Islet of Langerhans (tissue), 1 donor: ENCODE measurements around the gene RIMKLB.
"Not testable (repeated sequence)": the region's sequence is repeated elsewhere in the genome, so short reads cannot be mapped to it uniquely, and the experiment has no call there.

Experiments used
- FAIRE-seq: peaks from one replicate; lab custom pipeline; 2011; peaks lifted over from hg19 to GRCh38; lab: Jason Lieb, UNC

The RIMKLB gene

DNA sequence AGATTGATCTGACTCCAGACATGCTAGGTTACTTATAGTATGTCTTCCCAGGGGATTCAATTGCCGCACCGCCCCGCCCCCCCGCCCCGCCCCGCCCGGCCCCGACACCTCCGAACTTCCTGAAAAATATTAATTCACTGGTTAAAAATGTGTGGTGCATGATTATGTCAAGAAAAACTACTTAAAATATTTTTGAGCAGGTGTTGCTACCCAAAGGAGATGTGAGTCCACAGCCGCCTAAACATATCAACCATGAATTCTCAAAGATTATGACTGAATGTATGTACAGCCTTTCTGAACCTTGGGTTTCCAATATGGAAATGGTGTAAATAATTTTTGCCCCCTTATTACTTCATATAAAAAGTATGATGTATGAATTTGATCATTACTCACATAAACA is 2.7 kb upstream of the RIMKLB start:
- FAIRE-seq, result no peak

DNA sequence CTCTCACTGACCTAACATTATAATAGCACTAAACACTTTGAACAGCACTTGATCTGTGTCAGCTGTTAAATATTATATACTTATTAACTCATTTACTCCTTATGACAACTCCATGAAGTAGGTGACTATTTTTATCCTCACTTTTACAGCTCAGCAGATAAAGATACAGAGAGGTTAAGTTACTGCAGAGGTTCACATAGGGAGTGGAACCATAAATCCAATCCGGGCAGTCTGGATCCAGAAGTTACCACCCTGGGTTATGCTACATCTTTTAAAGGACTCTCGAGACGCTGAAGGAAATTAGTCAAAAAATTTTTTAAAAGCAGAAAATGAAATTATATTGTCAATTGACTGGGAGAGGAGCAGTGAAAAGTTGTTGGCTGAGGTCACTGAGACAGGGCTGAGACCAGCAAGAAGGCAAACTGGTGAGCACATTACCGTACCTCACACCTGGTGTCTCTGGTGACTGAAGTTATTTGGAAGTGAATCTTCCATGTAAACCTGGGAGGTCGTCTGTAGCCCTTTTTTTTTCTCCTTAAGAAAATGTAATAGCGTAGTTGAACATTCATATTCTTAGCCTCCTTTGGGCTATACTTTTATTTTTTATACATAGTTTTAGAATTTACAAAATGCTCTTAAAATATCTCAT is 1.2 kb upstream of the RIMKLB start:
- no peak for FAIRE-seq

DNA sequence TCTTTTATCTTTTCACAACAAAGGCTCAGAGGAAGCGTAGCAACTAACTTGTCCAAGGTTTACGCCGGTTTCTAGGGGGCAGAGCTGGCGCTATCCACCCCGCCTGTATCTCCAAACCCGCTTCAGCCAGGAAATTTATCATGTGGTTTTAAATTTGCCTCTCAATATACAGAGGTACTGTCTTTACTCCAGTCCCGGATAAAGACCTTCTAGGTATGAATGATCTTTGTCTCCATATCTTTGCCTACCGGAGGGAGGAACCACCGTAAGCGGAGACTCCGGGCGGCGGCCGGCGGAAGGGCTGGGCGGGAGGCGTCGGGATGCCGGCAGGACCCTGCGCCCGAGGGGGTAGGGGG is 693 bp upstream of the RIMKLB start:
- FAIRE-seq, result no peak

DNA sequence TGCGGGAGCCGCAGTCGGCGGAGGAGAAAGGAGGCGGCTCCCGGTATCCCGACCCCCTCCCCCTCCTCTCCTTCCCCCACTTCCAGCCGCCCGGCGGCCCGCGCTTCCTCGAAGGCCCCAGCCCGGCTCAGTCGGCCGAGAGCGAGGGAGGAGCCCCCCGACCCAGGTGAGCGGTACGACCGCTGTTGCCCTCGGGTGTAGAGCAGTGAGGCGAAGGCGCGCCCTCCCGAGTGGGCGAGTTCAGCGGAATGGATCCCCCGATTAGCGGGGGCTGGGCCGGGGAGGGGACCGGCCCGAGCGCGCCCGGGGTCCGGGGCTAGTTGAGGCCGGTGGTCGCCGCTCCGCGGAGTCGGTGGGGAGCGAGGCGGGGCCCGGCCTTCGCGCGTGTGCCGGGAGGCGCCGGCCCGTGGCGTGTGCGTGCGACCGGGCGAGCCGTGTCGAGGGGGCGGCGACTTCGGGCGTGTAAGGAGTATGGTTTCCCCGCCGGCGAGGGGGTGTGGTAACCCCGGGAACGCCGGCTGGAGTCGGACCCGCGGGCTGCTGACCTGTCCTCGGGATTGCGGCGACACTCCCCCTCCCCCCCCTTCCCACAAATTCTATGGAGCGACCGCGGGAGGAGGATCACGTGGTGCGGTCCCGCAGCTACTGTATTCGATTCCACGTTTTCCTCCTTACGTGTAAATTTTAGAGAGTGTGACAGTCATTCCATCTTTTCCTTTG is 501 bp downstream of the RIMKLB start:
- no peak for FAIRE-seq

DNA sequence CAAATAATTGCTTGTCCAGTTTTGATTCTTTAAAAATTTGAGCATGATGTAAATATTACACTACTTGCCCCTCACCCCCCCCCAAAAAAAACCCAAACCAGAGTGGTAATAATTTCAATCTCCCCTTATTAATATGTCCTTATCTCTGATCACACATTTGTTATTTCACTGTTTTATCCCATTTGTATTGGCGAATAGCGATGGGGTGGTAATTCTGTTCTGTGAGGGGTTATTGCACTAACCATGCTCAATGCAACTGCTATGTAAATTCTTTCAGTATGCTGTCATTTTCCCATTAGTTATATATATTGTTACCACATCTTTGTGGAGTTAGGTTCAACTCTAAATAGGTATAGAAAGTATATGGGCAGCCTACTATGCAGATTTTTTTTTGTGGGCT is 1.1 kb downstream of the RIMKLB start:
- FAIRE-seq, result no peak

DNA sequence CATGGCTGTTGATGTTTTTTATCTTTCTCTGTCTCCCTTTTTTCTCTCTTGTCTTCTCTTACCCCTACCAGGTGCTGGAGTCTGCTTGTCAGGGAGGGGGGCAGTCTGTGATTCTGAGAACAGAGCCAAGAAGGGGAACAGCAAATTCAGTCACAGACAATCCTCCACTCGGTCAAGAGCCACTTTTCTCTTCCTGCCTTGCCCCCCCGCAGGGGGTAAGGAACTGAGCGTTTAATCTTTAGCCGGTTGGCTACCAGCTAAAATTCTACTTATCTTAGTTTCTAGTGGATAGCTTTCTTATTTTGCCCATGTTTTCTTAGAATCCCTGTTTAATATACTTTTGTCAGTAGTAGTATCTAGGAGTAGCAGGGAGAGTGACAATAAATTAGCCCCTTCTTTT is 1.9 kb downstream of the RIMKLB start:
- no peak for FAIRE-seq

DNA sequence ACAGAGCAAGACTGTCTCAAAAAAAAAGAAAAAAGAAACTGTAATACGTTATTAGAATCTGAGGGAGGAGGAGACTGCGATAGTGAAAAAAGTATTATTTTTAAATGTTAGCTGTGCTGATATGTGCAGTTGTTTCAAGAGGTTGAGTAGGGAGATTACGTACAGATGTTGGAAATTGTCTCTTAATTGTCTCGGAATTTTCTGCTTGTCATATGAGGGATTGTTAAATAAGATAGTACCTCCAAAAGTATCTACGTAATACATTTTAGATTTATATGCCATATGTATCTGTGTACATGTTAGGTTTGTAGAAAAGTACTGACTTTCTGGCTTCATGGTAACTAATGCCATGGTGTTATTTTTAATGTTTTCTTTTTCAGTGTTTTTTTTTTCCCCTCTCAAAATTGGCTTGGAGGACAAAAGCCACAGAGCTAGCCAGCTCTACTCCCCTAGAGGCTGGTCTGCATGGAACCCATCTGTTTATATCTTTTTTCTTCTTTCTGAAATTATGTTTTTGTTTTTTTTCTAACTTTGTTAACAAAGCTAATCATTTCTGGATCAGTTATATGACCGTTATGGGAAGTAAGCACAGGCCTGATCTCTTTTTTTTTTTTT is 3.4 kb downstream of the RIMKLB start:
- no peak for FAIRE-seq

DNA sequence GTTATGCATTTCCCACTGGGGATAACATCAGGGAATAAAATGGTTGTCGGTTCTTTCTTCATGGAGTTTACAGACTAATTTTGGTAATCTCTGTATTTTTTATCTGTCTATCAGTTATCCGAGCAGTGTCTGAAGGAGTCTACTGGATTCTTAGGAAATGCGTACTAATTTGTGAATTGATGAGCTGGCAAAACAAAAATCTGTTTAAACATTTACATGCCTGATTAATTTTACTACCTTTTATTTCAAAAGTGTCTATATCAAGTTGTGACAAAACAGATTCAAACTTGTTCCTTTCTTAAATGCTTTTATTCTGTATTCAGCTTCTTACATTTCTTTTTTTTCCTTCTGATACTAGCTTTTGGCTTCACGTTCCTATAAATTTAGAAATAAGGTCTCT is 4.4 kb downstream of the RIMKLB start:
- no peak for FAIRE-seq

DNA sequence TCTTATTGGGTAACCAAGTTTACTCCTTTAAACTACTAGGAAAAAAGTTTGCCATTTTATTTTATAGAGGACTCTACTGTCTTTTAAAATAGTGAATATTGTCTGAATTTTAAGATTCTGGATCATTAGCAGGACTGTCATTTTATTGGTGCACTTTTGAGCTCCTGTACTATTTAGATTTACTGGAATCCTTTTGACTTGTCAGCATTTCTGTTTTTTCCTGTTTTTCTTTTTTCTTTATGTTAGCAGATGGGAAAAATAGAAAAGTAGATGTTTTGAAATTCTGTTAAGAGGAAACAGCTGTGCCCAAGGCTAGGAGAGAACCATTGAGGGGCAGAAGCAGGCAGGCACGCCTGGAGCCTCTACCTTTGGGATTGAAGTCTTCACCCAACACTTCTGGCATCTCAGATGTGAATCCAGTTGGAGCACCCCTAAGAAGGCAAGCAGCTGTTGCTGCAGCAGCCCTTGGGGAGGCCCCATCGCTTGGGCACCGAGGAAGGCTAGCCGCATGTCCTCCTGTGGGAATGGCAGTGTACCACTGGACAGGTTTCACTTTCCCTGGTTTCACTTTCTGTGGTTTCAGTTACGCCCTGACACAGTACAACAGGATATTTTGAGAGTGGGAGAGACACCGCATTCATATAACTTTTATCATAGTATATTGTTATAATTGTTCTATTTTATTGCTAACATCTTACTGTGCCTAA is 11.5 kb downstream of the RIMKLB start:
- peak; percentile 86 for FAIRE-seq

DNA sequence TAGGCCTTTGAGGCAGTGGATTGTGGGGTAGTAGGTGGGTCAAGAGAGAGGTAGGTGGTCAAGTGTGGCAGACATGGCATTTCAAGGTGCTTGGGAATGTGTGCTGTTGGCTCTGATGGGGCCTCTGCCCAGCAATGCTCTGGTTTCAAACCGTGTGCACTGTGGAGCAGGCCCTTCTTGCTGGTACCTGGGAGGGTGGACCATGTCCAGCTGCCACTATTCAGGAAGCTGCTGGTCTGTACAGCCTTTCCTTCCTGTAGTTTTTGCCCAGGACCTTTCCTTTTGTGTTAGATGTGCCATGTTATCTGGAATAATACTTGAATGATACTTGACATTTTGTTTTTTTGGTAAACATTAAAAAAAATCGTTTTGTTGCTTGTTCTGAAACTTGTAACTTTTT is 14.8 kb downstream of the RIMKLB start:
- FAIRE-seq, result no peak

DNA sequence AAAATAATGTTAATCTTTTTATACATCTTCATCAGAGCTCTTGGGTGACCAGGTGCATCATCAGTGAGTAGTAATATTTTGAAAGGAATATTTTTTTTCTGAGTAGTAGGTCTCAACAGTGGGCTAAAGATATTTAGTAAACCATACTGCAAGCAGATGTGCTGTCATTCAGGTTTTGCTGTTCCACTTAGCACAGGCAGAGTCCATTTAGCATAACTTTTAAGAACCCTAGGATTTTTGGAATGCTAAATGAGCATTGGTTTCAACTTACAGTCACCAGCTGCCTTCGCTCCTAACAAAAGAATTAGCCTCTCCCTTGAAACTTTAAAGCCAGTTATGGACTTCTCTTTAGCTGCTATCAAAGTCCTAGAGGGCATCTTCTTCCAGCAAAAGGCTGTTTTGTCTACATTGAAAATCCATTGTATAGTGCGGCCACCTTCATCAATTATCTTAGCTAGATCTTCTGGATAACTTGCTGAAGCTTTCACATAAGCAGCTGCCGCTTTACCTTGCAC is 24.6 kb downstream of the RIMKLB start:
- no peak for FAIRE-seq

DNA sequence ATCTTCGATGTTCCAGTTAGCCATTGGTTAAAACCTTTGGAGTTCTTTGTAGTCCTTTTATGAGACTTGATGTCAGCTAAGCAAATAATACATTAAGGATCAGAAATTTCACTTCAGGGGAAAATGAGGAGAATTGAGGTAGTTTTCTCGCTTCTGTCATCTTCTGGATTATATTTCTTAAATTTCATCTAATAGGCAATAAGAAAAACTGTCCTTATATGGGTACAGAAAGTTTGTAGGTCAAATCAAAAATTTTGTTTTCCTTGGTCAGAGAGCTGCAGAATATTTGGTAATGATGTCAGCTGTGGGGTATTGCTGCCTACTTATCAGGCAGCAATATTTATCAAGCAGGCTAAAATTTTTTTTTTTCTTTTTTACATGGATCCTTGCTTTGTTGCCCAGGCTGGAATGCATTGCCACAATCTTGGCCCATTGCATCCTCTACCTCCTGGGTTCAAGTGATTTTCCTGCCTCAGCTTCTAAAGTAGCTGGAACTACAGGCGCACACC is 37.1 kb downstream of the RIMKLB start:
- FAIRE-seq, result peak; percentile 53

DNA sequence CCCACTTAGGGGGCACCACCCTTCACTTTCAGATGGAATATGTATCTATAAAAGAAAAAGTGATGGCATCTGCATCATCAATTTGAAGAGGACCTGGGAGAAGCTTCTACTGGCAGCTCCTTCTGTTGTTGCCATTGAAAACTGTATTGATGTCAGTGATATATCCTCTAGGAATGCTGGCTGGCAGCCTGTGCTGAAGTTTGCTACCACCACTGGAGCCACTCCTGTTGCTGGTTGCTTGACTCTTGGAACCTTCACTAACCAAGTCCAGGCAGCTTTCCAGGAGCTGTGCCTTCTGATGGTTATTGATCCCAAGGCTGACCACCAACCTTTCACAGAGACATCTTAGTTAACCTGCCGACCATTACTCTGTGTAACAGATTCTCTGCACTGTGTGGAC is 44.7 kb downstream of the RIMKLB start:
- FAIRE-seq, result no peak

DNA sequence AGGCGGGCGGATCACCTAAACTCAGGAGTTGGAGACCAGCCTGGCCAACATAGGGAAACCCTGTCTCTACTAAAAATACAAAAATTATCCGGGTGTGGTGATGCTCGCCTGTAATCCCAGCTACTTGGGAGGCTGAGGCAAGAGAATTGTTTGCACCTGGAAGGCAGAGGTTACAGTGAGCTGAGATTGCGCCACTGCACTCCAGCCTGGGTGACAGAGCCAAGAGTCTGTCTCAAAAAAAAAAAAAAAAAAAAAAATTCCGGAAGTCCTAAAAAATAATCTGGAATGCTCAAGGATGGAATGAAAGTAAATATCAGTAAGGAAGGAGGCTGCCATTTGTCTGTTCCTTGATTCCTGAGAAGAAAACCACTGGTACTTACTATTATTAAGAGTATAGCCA is 45.3 kb downstream of the RIMKLB start:
- not testable (repeated sequence) for FAIRE-seq

DNA sequence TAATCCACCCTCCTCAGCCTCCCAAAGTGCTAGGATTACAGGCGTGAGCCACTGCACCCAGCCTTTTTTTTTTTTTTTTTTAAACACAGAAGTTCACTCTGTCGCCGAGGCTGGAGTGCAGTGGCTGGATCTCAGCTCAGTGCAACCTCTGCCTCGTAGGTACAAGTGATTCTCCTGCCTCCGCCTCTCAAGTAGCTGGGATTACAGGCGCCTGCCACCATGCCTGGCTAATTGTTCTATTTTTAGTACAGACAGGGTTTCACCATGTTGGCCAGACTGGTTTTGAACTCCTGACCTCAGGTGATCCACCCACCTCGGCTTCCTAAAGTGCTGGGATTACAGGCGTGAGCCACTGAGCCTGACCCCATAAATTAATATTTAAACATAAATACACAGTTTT is 47.8 kb downstream of the RIMKLB start:
- not testable (repeated sequence) for FAIRE-seq

DNA sequence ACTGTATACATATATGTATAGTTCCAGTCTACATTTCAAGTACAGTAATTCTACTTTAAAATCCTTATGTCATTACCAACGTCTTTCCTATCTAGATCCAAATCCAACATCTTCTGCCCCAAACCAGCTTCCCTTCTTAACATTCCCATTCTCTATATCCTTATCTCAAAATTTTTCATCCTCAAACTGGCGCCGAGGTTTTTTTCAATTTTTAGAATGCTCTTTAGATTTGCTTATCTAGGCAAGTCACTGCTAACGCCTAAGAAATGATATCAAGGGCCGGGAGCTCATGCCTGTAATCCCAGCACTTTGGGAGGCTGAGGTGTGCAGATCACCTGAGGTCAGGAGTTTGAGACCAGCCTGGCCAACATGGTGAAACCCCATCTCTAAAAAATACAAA is 48.3 kb downstream of the RIMKLB start:
- no peak for FAIRE-seq

DNA sequence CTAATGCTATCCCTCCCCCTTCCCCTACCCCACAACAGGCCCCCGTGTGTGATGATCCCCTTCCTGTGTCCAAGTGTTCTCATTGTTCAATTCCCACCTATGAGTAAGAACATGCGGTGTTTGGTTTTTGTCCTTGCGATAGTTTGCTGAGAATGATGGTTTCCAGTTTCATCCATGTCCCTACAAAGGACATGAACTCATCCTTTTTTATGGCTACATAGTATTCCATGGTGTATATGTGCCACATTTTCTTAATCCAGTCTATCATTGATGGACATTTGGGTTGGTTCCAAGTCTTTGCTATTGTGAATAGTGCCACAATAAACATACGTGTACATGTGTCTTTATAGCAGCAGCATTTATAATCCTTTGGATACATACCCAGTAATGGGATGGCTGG is 62.3 kb downstream of the RIMKLB start:
- not testable (repeated sequence) for FAIRE-seq

DNA sequence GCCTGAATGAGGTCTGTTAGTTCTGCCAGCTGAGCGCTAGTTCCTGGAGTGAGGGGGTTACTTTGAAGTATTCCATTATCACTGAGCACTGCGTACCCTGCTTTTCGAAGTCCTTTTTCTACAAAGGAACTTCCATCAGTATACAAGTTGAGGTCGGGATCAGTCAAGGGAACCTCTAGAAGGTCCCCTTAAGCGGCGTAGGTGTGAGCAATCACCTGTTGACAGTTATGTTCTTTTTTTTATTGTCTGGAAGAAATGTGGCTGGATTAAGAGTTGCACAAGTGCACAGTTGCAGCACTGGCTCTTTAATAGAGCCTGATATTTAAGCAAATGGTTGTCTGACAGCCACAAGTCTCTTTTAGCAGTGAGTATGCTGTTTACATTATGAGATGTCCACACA is 64.9 kb downstream of the RIMKLB start:
- FAIRE-seq, result not testable (repeated sequence)

DNA sequence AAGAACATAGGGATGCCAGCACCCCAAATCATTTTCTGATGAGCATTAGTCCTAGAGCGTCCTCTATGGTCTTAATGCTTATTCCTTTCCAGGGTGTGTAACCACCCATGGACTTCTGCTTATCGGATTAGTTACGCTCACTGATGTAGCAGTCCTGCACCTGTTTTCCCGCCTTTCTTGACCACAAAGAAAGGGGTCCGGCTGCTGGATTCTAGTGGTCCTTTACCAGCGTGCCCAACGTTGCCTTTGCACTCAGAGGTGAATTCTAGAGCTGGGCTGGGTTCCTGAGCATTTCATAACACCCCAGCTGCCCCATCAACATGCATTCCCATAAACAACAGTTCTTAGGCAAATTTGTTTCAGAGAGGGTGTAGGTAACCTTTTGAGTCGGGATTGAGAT is 68.3 kb downstream of the RIMKLB start:
- not testable (repeated sequence) for FAIRE-seq

DNA sequence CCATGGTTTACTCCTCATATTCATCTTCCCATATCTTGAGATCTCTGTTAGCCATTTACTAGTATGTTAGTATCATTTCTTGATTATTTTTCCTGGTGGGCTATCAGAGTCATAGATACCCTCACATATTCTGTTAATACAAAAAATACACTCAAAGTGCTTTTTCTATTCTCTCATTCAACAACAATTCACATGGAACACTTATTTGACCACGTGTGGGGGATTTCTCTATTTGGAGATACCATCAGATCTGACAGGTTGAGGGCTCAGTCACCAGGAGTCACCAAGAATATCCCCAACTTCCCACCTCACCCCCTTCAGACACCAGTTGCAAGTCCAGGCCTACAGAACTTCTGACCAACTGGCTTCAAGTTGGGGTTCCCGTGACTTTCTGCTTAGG is 72.7 kb downstream of the RIMKLB start:
- FAIRE-seq, result no peak

DNA sequence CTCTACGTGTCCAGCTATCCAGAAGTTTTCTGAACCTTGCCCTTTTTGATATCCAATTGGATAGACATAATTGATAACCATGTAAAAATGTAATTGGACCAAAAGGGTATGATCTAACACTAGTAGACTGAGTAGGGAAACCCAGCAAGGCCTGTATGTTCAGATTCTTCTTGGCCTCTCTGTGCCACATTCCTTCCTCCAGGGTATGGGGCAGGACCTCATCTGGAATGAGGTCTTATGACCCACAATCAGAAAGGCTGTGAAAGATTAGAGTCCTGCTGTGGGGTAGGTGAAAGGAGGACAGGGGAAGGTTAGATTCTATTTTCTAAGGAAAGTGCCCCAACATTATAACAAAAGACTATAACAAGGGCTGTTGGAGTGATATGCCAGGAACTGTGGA is 73.3 kb downstream of the RIMKLB start:
- no peak for FAIRE-seq

DNA sequence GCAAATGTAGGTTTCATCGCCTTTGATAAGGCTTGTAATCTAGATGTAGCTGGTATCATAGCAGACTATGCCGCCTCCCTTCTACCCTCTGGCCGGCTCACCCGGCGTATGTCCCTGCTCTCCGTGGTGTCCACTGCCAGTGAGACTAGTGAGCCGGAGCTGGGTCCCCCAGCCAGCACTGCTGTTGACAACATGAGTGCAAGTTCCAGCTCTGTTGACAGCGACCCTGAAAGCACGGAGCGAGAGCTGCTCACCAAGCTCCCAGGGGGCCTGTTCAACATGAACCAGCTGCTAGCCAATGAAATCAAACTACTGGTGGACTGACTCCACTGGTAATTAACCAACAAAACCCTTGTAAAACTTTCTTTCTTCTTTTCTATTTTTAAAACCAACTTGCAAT is 75.7 kb downstream of the RIMKLB start:
- FAIRE-seq, result no peak

DNA sequence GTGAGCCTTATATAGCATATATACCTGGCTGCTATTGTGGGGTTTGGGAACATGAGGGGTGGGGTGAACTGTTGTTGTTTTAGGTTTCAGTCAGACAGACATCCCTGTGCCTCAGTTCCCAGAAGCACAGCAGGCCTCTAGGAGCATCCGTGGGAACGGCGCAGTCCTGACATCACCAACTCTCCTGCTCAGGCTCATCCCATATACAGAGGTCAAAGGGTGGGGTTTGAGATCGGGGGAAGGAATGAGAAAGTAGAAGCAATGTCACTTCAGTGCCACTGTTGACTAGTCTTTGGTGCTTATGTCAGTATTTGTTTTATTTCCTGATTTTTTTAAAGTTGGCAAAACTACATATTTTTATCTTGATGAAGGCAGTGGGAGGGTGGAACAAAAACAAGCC is 81.5 kb downstream of the RIMKLB start:
- FAIRE-seq, result no peak
